Nephron (organoid): Measurements from ENCODE around the gene NLK.

Experiments used
- H3K27ac Mint-ChIP-seq, 3 experiments: 2 replicates each; pipeline ENCODE4 v1.8.0; 2020; ENCODE audit warnings: mixed read lengths in 3 of 3, mild to moderate bottlenecking in 2 of 3, moderate library complexity in 1 of 3
- H3K27me3 Mint-ChIP-seq: 2 replicates; pipeline ENCODE4 v1.8.0; 2021; ENCODE audit warnings: low read depth, mild to moderate bottlenecking, moderate library complexity, mixed read lengths
- H3K36me3 Mint-ChIP-seq: 2 replicates; pipeline ENCODE4 v1.8.0; 2020; ENCODE audit warnings: low read depth, mixed read lengths
- H3K4me1 Mint-ChIP-seq: 2 replicates; pipeline ENCODE4 v1.8.0; 2020; ENCODE audit warnings: mixed read lengths
- H3K4me3 Mint-ChIP-seq, 3 experiments: 2 replicates each; pipeline ENCODE4 v1.8.0; 2020; ENCODE audit warnings: mild to moderate bottlenecking in 3 of 3, mixed read lengths in 3 of 3, moderate library complexity in 2 of 3
- H3K9me3 Mint-ChIP-seq: 2 replicates; pipeline ENCODE4 v1.8.0; 2020; ENCODE audit warnings: mixed read lengths
- TF ChIP-seq, protein P1 (sequence below), 3 experiments: fragments of 200-600 bp; sonication (generic); IDR thresholded peaks; one replicate each; pipeline ENCODE4 v1.5.0; 2021; ENCODE audit warnings: antibody characterized with exemption in 3 of 3; ENCODE audit not compliant: unreplicated experiment in 3 of 3

The NLK gene

GRCh38 chr17:28100936-28101335 is 58.5 kb downstream of the NLK start:
- H3K4me3 Mint-ChIP-seq = no peak overlapping the region
- no peaks in the 10 kb centered on the region for H3K27me3 Mint-ChIP-seq
- peaks cover 23% of the 10 kb centered on the region for H3K36me3 Mint-ChIP-seq
- no peaks in the 10 kb centered on the region for H3K4me1 Mint-ChIP-seq
- no peaks in the 10 kb centered on the region for H3K9me3 Mint-ChIP-seq
- H3K27ac Mint-ChIP-seq = no peak overlapping the region
- TF ChIP-seq, protein P1, sequence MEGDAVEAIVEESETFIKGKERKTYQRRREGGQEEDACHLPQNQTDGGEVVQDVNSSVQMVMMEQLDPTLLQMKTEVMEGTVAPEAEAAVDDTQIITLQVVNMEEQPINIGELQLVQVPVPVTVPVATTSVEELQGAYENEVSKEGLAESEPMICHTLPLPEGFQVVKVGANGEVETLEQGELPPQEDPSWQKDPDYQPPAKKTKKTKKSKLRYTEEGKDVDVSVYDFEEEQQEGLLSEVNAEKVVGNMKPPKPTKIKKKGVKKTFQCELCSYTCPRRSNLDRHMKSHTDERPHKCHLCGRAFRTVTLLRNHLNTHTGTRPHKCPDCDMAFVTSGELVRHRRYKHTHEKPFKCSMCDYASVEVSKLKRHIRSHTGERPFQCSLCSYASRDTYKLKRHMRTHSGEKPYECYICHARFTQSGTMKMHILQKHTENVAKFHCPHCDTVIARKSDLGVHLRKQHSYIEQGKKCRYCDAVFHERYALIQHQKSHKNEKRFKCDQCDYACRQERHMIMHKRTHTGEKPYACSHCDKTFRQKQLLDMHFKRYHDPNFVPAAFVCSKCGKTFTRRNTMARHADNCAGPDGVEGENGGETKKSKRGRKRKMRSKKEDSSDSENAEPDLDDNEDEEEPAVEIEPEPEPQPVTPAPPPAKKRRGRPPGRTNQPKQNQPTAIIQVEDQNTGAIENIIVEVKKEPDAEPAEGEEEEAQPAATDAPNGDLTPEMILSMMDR (IDR thresholded peaks at IDR 0.05; ENCODE audit: unreplicated experiment in 3 of 3) = no peak

GRCh38 chr17:28101919-28102318 is 59.4 kb downstream of the NLK start:
- H3K27me3 Mint-ChIP-seq = no peaks in the 10 kb centered on the region
- no peak overlapping the region for H3K4me3 Mint-ChIP-seq

DNA sequence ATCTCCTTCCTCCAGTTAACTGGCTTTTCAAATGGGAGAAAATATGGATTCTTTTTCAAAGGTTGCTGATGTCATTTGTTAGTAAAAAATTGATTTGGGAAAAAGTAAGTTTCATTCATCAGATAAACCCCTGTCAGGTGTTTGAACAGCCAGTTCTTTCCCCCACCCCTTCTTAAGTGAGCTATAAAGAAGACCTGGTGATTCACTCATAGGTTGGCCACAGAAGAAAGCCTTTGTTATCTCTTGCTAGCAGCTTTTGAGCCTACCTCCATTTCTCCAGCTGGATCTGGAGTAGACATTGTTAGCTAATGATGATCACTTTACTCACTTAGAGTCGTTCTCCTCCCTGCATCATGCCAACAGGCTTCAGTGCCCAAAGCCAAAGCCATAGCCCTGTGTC is 63.0 kb downstream of the NLK start:
- TF ChIP-seq, protein P1 (IDR thresholded peaks at IDR 0.05; ENCODE audit: unreplicated experiment in 3 of 3) = no peak
- Mint-ChIP-seq H3K27me3 (no peaks in the 10 kb centered on the region), H3K36me3 (peaks cover 18% of the 10 kb centered on the region)

More at GRCh38 chr17:28101919-28102318, 59.4 kb downstream of the NLK start:
- no peak overlapping the region for H3K27ac Mint-ChIP-seq
- no peaks in the 10 kb centered on the region for H3K4me1 Mint-ChIP-seq
- H3K36me3 Mint-ChIP-seq = peaks cover 23% of the 10 kb centered on the region
- TF ChIP-seq, protein P1 (IDR thresholded peaks at IDR 0.05; ENCODE audit: unreplicated experiment in 3 of 3) = no peak
- H3K9me3 Mint-ChIP-seq = no peaks in the 10 kb centered on the region

GRCh38 chr17:28110184-28110583 is 67.7 kb downstream of the NLK start:
- Mint-ChIP-seq H3K4me3 (no peak overlapping the region), H3K36me3 (peaks cover 20% of the 10 kb centered on the region), H3K4me1 (peaks cover 20% of the 10 kb centered on the region), H3K27me3 (no peaks in the 10 kb centered on the region), H3K9me3 (peaks cover 11% of the 10 kb centered on the region), H3K27ac (peak overlapping the region in 2 of 3 experiments; percentile 61 to 72)
- TF ChIP-seq, protein P1 (IDR thresholded peaks at IDR 0.05; ENCODE audit: unreplicated experiment in 3 of 3) = no peak

More for the DNA sequence above, 63.0 kb downstream of the NLK start:
- Mint-ChIP-seq H3K9me3 (peaks cover 7% of the 10 kb centered on the region), H3K4me3 (no peak overlapping the region), H3K4me1 (no peaks in the 10 kb centered on the region), H3K27ac (peak overlapping the region in 1 of 3 experiments; percentile 46)

- H3K4me1 Mint-ChIP-seq = peaks cover 20% of the 10 kb centered on the region
- TF ChIP-seq, protein P1 (IDR thresholded peaks at IDR 0.05; ENCODE audit: unreplicated experiment in 3 of 3) = no peak
- peak overlapping the region; percentile 79 to 93 (median 83) for H3K27ac Mint-ChIP-seq
- peaks cover 20% of the 10 kb centered on the region for H3K36me3 Mint-ChIP-seq
- H3K9me3 Mint-ChIP-seq = peaks cover 11% of the 10 kb centered on the region
- H3K4me3 Mint-ChIP-seq = no peak overlapping the region
- no peaks in the 10 kb centered on the region for H3K27me3 Mint-ChIP-seq
These were observed 69.7 kb downstream of the NLK start for GRCh38 chr17:28112181-28112580.

GRCh38 chr17:28112606-28113005 is 70.1 kb downstream of the NLK start:
- H3K9me3 Mint-ChIP-seq = peaks cover 11% of the 10 kb centered on the region
- H3K4me3 Mint-ChIP-seq = peak overlapping the region in 2 of 3 experiments; percentile 31 to 47
- peak overlapping the region; percentile 79 to 93 (median 83) for H3K27ac Mint-ChIP-seq
- no peaks in the 10 kb centered on the region for H3K27me3 Mint-ChIP-seq
- H3K36me3 Mint-ChIP-seq = peaks cover 20% of the 10 kb centered on the region
- TF ChIP-seq, protein P1 (IDR thresholded peaks at IDR 0.05; ENCODE audit: unreplicated experiment in 3 of 3) = no peak
- H3K4me1 Mint-ChIP-seq = peaks cover 20% of the 10 kb centered on the region
